GM18951 (cell line): Measurements from ENCODE around the gene BCL2L11.

Experiments
- POLR2A ChIP-seq: IDR thresholded peaks from 4 replicates; pipeline ENCODE4 v1.6.1; 2011; ENCODE audit warnings: mild to moderate bottlenecking; ENCODE audit not compliant: insufficient read length, insufficient read depth; ENCODE audit errors: extremely low read depth
- in situ Hi-C: fragments of 300-500 bp; cut with MboI; formaldehyde crosslinking; loops from one replicate; pipeline ENCODE4 v1.12.0; 2022; ENCODE audit warnings: low sequenced_read_pairs, mixed read lengths, inconsistent platforms; ENCODE audit not compliant: unreplicated experiment

The BCL2L11 gene

GRCh38 chr2:111143107-111143842 is 22.6 kb downstream of the BCL2L11 start:
- in situ Hi-C loops = no loop called here
- no peak for TF ChIP-seq POLR2A

GRCh38 chr2:111143843-111144198 is 23.1 kb downstream of the BCL2L11 start:
- no peak for TF ChIP-seq POLR2A
- in situ Hi-C loops = no loop called here

- in situ Hi-C loops = no loop called here
- no peak for TF ChIP-seq POLR2A
Observed at GRCh38 chr2:111145103-111145760, 24.5 kb downstream of the BCL2L11 start.

GRCh38 chr2:111145951-111146350 is 25.2 kb downstream of the BCL2L11 start:
- in situ Hi-C loops = no loop called here
- no peak for TF ChIP-seq POLR2A

GRCh38 chr2:111148225-111148873 is 27.6 kb downstream of the BCL2L11 start:
- no peak for TF ChIP-seq POLR2A
- in situ Hi-C loops = no loop called here

- TF ChIP-seq POLR2A = no peak
- in situ Hi-C loops = no loop called here
Observed at GRCh38 chr2:111148925-111149324, 28.2 kb downstream of the BCL2L11 start.

GRCh38 chr2:111149882-111150455 is 29.3 kb downstream of the BCL2L11 start:
- TF ChIP-seq POLR2A = no peak
- in situ Hi-C loops = no loop called here

- TF ChIP-seq POLR2A = no peak
- in situ Hi-C loops = no loop called here
Observed at GRCh38 chr2:111154758-111155157, 34.0 kb downstream of the BCL2L11 start.

GRCh38 chr2:111155610-111156009 is 34.9 kb downstream of the BCL2L11 start:
- TF ChIP-seq POLR2A = no peak
- in situ Hi-C loops = no loop called here

- in situ Hi-C loops = no loop called here
- TF ChIP-seq POLR2A = no peak
Observed at GRCh38 chr2:111156529-111156928, 35.8 kb downstream of the BCL2L11 start.

- TF ChIP-seq POLR2A = no peak
- in situ Hi-C loops = no loop called here
Observed at GRCh38 chr2:111157071-111157661, 36.5 kb downstream of the BCL2L11 start.

- TF ChIP-seq POLR2A = no peak
- in situ Hi-C loops = no loop called here
Observed at GRCh38 chr2:111157798-111158197, 37.1 kb downstream of the BCL2L11 start.

- in situ Hi-C loops = no loop called here
- TF ChIP-seq POLR2A = no peak
Observed at GRCh38 chr2:111159641-111160040, 38.9 kb downstream of the BCL2L11 start.
